ENCODE data around the gene SCGN.

GRCh38 chr6:25641940-25642666 lies 9.9 kb upstream of the SCGN start:
- no peak for TF ChIP-seq CTCF (IDR thresholded peaks at IDR 0.05)
- TF ChIP-seq POLR2A (IDR thresholded peaks at IDR 0.05), result no peak

All from right lobe of liver (tissue), 4 donors.